GM21528 (cell line): ENCODE data around the gene SLC4A9.
A peak's percentile ranks its signal among the peaks of the same experiment; 100 is the strongest.
"Not testable (repeated sequence)": the region's sequence is repeated elsewhere in the genome, so short reads cannot be mapped to it uniquely, and the experiment has no call there.

ENCODE experiments used
- ATAC-seq: cut with Tn5 transposase; IDR thresholded peaks from one replicate; pipeline ENCODE4 v1.9.1; 2021; ENCODE audit warnings: mild to moderate bottlenecking, moderate library complexity; ENCODE audit not compliant: unreplicated experiment, low FRiP score

SLC4A9 gene

GRCh38 chr5:140393738-140394137, 33.7 kb downstream of the SLC4A9 start:
- no peak for ATAC-seq

GRCh38 chr5:140398379-140398811, 38.4 kb downstream of the SLC4A9 start:
- ATAC-seq: no peak

GRCh38 chr5:140399979-140400729, 40.2 kb downstream of the SLC4A9 start:
- peak; percentile 10 for ATAC-seq

- ATAC-seq: peak; percentile 77
Measured at GRCh38 chr5:140400730-140401361, 40.9 kb downstream of the SLC4A9 start.

GRCh38 chr5:140401362-140402257, 41.6 kb downstream of the SLC4A9 start, which contains the start of gene ANKHD1:
TSS of gene ANKHD1 (plus strand) at chr5:140401833. CDS start at chr5:140401968, 135 bp downstream.
- peak; percentile 87 for ATAC-seq

GRCh38 chr5:140402258-140403074, 42.5 kb downstream of the SLC4A9 start:
- peak; percentile 2 for ATAC-seq

GRCh38 chr5:140403613-140404012, 43.6 kb downstream of the SLC4A9 start:
- ATAC-seq: no peak

- ATAC-seq: no peak
Measured at GRCh38 chr5:140408750-140409241, 48.8 kb downstream of the SLC4A9 start.

GRCh38 chr5:140413230-140413629, 53.2 kb downstream of the SLC4A9 start:
- ATAC-seq: no peak

- ATAC-seq: no peak
Measured at GRCh38 chr5:140417235-140417634, 57.2 kb downstream of the SLC4A9 start.

GRCh38 chr5:140418862-140419520, 59.0 kb downstream of the SLC4A9 start:
- no peak for ATAC-seq

- no peak for ATAC-seq
Measured at GRCh38 chr5:140420226-140420570, 60.2 kb downstream of the SLC4A9 start.

GRCh38 chr5:140420665-140421361, 60.8 kb downstream of the SLC4A9 start:
- no peak for ATAC-seq

GRCh38 chr5:140421375-140421774, 61.4 kb downstream of the SLC4A9 start:
- ATAC-seq: not testable (repeated sequence)

- ATAC-seq: no peak
Measured at GRCh38 chr5:140423609-140424008, 63.6 kb downstream of the SLC4A9 start.

GRCh38 chr5:140424135-140424534, 64.1 kb downstream of the SLC4A9 start:
- no peak for ATAC-seq
